ENCODE data around the gene CCSER1. TPM values are rescaled to one million over a fixed set of nuclear protein-coding genes. Genes with fewer than 3 reads are reported as not detected.
"Not testable (repeated sequence)": the region's sequence is repeated elsewhere in the genome, so short reads cannot be mapped to it uniquely, and the experiment has no call there.

The CCSER1 gene
- total RNA-seq, 1 experiment from 2014 or later, result 23.1 TPM

DNA sequence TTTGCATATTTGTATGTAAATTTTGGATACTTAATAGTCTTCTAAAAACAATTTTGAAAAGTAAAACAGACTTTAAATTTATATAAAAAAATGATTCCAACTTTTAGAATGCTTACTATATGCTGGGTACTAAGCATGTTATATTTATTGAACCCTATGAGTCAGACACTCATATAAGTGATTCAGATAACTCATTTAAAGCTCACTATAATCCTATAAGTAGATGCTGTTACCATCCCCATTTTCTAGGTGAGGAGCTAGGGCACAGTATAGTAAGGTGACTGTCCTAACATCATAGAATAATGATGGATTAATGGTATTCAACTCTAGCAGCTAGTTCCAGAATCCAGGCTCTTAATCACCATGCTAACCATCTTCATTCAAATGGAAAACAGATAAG lies 1299.5 kb downstream of the CCSER1 start:
- in situ Hi-C loops (cut with HindIII; ENCODE audit: low pct_unique_long_range_greater_than_20kb, low sequenced_read_pairs), result no loop called here
- no peak for DNase-seq (ENCODE audit: low read depth, low spot score)

- in situ Hi-C loops (cut with HindIII; ENCODE audit: low pct_unique_long_range_greater_than_20kb, low sequenced_read_pairs), result no loop called here
- no peak for DNase-seq (ENCODE audit: low read depth, low spot score)
Observed at GRCh38 chr4:91427171-91427570, 1300.0 kb downstream of the CCSER1 start.

DNA sequence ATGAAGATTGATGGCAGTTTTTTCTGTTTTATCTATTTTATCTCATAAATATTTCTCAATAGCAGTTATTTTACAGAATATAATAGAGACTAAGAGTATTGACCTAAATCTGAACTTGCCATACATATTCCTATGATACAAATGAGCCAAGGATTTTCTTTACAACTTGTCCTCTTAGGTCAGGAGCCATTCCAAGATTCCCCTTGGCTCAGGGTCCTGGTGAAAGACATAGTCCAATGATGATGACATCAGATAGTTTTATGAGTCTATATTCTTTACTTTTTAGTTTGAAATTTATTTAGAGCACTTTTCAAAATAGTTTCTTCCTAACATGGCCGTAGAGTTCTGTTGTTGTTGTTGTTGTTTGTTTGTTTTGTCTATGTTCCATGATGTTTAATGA lies 1307.4 kb downstream of the CCSER1 start:
- DNase-seq (ENCODE audit: low read depth, low spot score), result no peak
- in situ Hi-C loops (cut with HindIII; ENCODE audit: low pct_unique_long_range_greater_than_20kb, low sequenced_read_pairs), result no loop called here

DNA sequence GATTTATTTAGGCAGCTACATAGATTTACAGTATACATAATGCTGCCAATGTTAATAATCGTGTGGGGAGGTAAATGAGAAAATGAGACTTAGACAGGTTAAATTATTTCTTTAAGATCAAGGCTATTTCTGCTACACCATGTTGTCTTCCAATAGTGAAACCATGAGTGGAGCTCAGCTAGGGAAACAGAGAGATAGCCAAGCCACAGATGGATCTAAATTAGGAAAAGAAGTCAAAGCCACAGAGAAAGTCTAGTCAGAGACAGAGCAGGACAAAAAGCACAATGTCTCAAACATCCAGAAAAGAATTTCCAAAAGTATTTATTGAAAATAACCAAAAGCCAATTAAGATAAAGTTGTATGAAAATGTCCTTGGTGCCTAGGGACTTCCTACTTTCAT lies 1309.4 kb downstream of the CCSER1 start:
- DNase-seq (ENCODE audit: low read depth, low spot score), result no peak
- in situ Hi-C loops (cut with HindIII; ENCODE audit: low pct_unique_long_range_greater_than_20kb, low sequenced_read_pairs), result no loop called here

DNA sequence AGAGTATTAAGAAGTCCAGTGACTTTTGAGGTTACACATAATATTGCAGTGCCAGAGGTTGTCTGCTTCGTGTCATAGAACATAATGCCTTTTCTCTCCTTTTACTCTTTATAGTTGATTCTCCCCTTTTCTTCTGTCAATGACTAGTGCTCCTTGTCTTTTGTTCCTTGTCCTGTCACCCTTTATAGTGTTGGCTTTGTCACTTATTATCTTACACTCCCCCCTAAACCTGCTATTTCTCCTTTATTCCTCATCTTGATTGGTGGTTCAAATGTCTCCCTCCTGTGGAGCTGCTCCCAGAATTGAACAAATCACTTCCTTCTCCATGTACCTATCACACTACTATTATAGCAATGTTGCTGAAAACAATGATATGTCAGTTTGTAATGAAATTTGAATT lies 1320.0 kb downstream of the CCSER1 start:
- no peak for DNase-seq (ENCODE audit: low read depth, low spot score)
- in situ Hi-C loops (cut with HindIII; ENCODE audit: low pct_unique_long_range_greater_than_20kb, low sequenced_read_pairs), result no loop called here

DNA sequence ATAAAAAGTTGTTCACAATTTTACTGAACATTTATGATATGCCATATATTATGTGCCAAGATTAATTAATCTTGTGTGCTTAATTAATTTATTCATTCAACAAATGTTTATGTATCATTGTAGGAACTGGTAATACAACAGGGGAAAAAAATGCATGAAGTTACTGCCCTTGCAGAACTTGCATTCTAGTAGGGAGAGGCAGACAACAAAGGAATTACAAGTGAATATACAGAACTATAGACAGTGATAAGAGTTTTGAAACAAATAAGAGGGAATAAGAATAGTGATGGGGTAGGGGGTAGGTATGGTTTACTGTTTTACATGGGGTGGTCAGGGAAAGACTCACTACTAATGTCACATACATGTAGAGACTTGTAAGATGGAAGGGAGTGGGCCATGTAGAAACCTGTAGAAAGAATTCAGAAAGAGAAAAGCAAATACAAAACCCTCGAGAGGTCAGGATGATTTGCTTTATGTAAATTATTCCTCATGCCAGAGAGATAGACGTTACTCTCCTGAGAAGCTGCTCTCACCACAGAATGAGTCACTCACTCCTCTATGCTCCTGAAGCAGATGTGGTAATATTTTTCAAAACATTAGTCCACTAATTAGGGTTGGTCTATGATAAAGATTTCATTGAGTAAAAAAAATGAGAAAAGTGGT lies 1321.6 kb downstream of the CCSER1 start:
- in situ Hi-C loops (cut with HindIII; ENCODE audit: low pct_unique_long_range_greater_than_20kb, low sequenced_read_pairs), result no loop called here
- DNase-seq (ENCODE audit: low read depth, low spot score), result no peak

DNA sequence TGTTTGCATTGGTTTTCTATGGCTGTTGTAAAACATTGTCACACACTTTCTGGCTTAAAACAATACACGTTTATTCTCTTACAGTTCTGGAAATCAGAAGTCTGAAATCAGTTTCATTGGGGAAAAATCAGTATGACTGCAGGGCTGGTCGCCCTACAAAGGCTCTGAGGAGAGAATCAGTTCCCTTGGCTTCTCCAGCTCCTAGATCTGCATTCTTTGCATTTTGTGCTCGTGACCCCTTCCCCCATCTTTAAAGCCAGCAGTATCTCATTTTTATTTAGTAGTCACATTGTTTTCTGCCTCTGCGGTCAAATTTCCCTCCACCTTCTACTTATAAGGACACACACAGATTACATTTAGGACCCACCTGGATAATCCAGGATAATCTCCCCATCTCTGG lies 1326.9 kb downstream of the CCSER1 start:
- no peak for DNase-seq (ENCODE audit: low read depth, low spot score)
- in situ Hi-C loops (cut with HindIII; ENCODE audit: low pct_unique_long_range_greater_than_20kb, low sequenced_read_pairs), result no loop called here

DNA sequence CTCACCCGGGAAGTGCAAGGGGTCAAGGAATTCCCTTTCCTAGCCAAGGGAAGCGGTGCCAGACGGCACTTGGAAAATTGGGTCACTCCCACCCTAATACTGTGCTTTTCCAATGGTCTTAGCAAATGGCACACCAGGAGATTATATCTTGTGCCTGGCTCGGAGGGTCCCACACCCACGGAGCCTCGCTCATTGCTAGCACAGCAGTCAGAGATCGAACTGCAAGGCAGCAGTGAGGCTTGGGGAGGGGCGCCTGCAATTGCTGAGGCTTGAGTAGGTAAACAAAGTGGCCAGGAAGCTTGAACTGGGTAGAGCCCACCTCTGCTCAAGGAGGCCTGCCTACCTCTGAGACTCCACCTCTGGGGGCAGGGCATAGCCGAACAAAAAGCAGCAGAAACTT lies 1335.4 kb downstream of the CCSER1 start:
- DNase-seq (ENCODE audit: low read depth, low spot score); in situ Hi-C loops (cut with HindIII; ENCODE audit: low pct_unique_long_range_greater_than_20kb, low sequenced_read_pairs): not testable (repeated sequence)

GRCh38 chr4:91470671-91471070 lies 1343.5 kb downstream of the CCSER1 start:
- DNase-seq (ENCODE audit: low read depth, low spot score), result no peak
- in situ Hi-C loops (cut with HindIII; ENCODE audit: low pct_unique_long_range_greater_than_20kb, low sequenced_read_pairs), result no loop called here

DNA sequence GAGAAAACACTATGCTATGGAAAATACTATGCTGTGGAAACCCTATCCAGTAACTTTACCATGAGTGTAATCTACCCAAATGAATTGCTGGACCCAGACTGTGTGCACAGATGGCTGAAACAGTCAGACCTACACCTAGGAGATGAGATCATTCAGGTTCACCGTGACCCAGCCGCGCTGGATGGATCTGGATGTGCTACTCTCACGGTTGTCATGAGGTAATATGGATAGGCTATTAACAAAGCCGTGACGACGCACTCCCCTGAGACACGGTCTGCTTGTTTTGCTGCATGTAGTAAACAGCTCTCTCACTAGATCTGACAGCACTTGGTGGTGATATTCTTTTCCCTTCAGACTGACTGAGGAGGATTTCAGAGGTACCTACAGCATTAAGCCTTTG lies 1344.1 kb downstream of the CCSER1 start:
- no peak for DNase-seq (ENCODE audit: low read depth, low spot score)
- in situ Hi-C loops (cut with HindIII; ENCODE audit: low pct_unique_long_range_greater_than_20kb, low sequenced_read_pairs), result no loop called here

- DNase-seq (ENCODE audit: low read depth, low spot score), result no peak
- in situ Hi-C loops (cut with HindIII; ENCODE audit: low pct_unique_long_range_greater_than_20kb, low sequenced_read_pairs), result no loop called here
Observed at GRCh38 chr4:91472046-91472445, 1344.9 kb downstream of the CCSER1 start.

DNA sequence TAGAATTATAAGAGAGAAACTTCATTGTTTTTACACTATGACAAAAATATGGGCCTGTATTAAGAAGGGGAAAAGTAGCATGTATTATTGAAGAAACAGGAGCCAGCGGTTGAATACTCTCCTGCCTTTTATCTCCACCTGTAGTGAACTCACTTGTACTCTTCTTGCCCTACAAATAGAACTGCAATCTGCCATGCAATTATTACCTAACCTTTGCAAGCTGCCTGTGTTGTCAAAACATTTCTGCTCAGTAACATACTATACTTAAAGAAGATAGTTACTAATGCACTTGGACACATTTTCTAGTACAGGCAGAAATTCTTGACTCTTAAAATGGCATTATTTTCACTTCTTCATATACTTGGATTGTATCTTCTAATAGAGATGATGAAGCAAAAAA lies 1358.2 kb downstream of the CCSER1 start:
- in situ Hi-C loops (cut with HindIII; ENCODE audit: low pct_unique_long_range_greater_than_20kb, low sequenced_read_pairs), result no loop called here
- no peak for DNase-seq (ENCODE audit: low read depth, low spot score)

- in situ Hi-C loops (cut with HindIII; ENCODE audit: low pct_unique_long_range_greater_than_20kb, low sequenced_read_pairs), result no loop called here
- DNase-seq (ENCODE audit: low read depth, low spot score), result no peak
Observed at GRCh38 chr4:91488946-91489345, 1361.8 kb downstream of the CCSER1 start.

GRCh38 chr4:91497892-91498291 lies 1370.7 kb downstream of the CCSER1 start:
- no peak for DNase-seq (ENCODE audit: low read depth, low spot score)
- in situ Hi-C loops (cut with HindIII; ENCODE audit: low pct_unique_long_range_greater_than_20kb, low sequenced_read_pairs), result no loop called here

DNA sequence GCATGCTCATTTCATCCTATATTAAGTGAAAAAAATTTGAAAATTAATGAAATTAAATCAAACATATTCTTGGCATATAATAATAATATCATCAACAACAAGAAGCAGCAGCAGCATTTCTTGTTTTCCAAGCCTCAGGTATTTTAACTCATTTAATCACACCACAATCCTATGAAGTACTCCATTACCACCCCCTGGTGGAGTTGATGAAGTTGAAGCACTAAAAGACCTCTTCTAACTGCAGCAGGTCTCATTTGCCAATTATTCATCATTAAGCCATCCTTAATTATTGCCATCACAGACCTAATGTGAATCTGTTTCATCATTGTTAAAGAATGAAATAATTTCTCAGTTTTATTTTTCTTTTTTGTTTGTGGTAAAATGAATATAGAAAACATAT lies 1375.2 kb downstream of the CCSER1 start:
- in situ Hi-C loops (cut with HindIII; ENCODE audit: low pct_unique_long_range_greater_than_20kb, low sequenced_read_pairs), result no loop called here
- DNase-seq (ENCODE audit: low read depth, low spot score), result peak; percentile 34

- in situ Hi-C loops (cut with HindIII; ENCODE audit: low pct_unique_long_range_greater_than_20kb, low sequenced_read_pairs), result no loop called here
- no peak for DNase-seq (ENCODE audit: low read depth, low spot score)
Observed at GRCh38 chr4:91513326-91513725, 1386.1 kb downstream of the CCSER1 start.

DNA sequence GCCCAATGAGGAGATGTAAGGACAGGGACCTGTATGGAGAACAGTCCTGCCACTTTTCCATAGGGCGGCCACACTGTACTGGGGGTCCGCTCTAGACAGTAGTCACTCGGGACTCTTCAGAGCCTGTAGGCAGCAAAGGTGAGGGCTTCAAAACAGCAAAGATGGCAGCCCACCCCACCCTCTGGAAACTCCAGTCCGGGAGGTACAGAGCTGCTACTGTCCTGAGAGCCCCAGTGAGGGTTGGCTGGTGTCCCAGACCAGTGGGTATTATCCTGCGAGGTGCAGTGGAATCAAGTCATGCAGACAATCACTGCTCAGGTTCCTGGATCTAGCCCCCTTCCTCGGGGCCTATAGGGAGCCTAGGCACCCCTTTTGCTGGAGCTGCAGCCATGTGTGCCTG lies 1392.0 kb downstream of the CCSER1 start:
- in situ Hi-C loops (cut with HindIII; ENCODE audit: low pct_unique_long_range_greater_than_20kb, low sequenced_read_pairs), result no loop called here
- DNase-seq (ENCODE audit: low read depth, low spot score), result no peak

- in situ Hi-C loops (cut with HindIII; ENCODE audit: low pct_unique_long_range_greater_than_20kb, low sequenced_read_pairs), result no loop called here
Observed at GRCh38 chr4:91525621-91526020, 1398.4 kb downstream of the CCSER1 start.

DNA sequence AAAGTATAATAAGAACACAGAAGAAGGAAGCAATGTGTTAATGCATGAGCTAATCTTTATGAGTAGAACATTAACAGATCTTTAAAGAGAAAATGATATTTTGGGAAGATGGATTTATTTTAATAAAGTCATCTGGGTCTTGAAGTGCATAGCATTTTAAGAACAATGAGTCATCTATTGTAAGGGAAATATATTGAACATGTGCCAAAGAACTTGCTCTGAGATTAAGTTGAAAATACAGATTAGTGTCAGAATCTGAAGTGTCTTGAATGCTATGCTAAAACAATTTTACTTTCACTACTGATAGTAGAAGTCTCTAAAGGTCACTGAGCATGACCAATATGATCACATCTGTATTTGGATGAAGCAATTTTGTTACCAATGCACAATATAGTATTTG lies 1399.9 kb downstream of the CCSER1 start:
- in situ Hi-C loops (cut with HindIII; ENCODE audit: low pct_unique_long_range_greater_than_20kb, low sequenced_read_pairs), result no loop called here
- no peak for DNase-seq (ENCODE audit: low read depth, low spot score)

More at GRCh38 chr4:91525621-91526020, 1398.4 kb downstream of the CCSER1 start:
- no peak for DNase-seq (ENCODE audit: low read depth, low spot score)

GRCh38 chr4:91567594-91567993 lies 1440.4 kb downstream of the CCSER1 start:
- no peak for DNase-seq (ENCODE audit: low read depth, low spot score)
- in situ Hi-C loops (cut with HindIII; ENCODE audit: low pct_unique_long_range_greater_than_20kb, low sequenced_read_pairs), result no loop called here

Measured in SK-MEL-5 (cell line).